GM18526 (cell line): ENCODE data around the gene SLC24A4.

Experiments used
- POLR2A ChIP-seq: IDR thresholded peaks from 3 replicates; pipeline ENCODE4 v1.6.1; 2011; ENCODE audit not compliant: insufficient read length; ENCODE audit errors: extremely low read depth

SLC24A4 gene

GRCh38 chr14:92385561-92385960, 62.6 kb downstream of the SLC24A4 start:
- no peak for TF ChIP-seq POLR2A

GRCh38 chr14:92386165-92386564, 63.2 kb downstream of the SLC24A4 start:
- no peak for TF ChIP-seq POLR2A

- no peak for TF ChIP-seq POLR2A
These were observed 63.7 kb downstream of the SLC24A4 start for GRCh38 chr14:92386637-92387036.

- no peak for TF ChIP-seq POLR2A
These were observed 64.6 kb downstream of the SLC24A4 start for GRCh38 chr14:92387578-92387977.

GRCh38 chr14:92389598-92390158, 66.7 kb downstream of the SLC24A4 start:
- TF ChIP-seq POLR2A, result no peak

- TF ChIP-seq POLR2A, result no peak
These were observed 68.8 kb downstream of the SLC24A4 start for GRCh38 chr14:92391726-92392125.

- TF ChIP-seq POLR2A, result no peak
These were observed 69.7 kb downstream of the SLC24A4 start for GRCh38 chr14:92392711-92393110.

GRCh38 chr14:92397150-92397952, 74.4 kb downstream of the SLC24A4 start:
- no peak for TF ChIP-seq POLR2A

- TF ChIP-seq POLR2A, result no peak
These were observed 75.1 kb downstream of the SLC24A4 start for GRCh38 chr14:92397953-92398564.

GRCh38 chr14:92398888-92399636, 76.1 kb downstream of the SLC24A4 start:
- TF ChIP-seq POLR2A, result no peak

GRCh38 chr14:92400579-92401444, 77.8 kb downstream of the SLC24A4 start:
- TF ChIP-seq POLR2A, result no peak

- TF ChIP-seq POLR2A, result no peak
These were observed 78.6 kb downstream of the SLC24A4 start for GRCh38 chr14:92401561-92401960.

GRCh38 chr14:92404018-92404417, 81.1 kb downstream of the SLC24A4 start:
- TF ChIP-seq POLR2A, result no peak

- TF ChIP-seq POLR2A, result no peak
These were observed 81.5 kb downstream of the SLC24A4 start for GRCh38 chr14:92404421-92404820.

- no peak for TF ChIP-seq POLR2A
These were observed 82.0 kb downstream of the SLC24A4 start for GRCh38 chr14:92404938-92405337.
